HAP-1 (cell line): ENCODE measurements around the gene CYP2W1.
A peak's percentile ranks its signal among the peaks of the same experiment; 100 is the strongest.

Experiments
- DNase-seq, 2 experiments: peaks; one replicate each; pipeline ENCODE4 v3.0.0-alpha.2; 2016 to 2020; ENCODE audit warnings: low spot score in 2 of 2
- H3K27me3 ChIP-seq: fragments of 250-450 bp; sonication (Bioruptor Pico); 2 replicates; pipeline ENCODE4 v1.5.1; 2020; ENCODE audit warnings: low read depth, mild to moderate bottlenecking, moderate library complexity
- H3K36me3 ChIP-seq: fragments of 250-450 bp; sonication (Bioruptor Pico); replicated peaks from 2 replicates; pipeline ENCODE4 v1.5.1; 2020; ENCODE audit warnings: mild to moderate bottlenecking
- H3K4me1 ChIP-seq: fragments of 250-450 bp; sonication (Bioruptor Pico); 2 replicates; pipeline ENCODE4 v1.5.1; 2020; ENCODE audit warnings: mild to moderate bottlenecking
- H3K4me3 ChIP-seq: fragments of 250-450 bp; sonication (Bioruptor Pico); 2 replicates; pipeline ENCODE4 v1.5.1; 2020; ENCODE audit warnings: mild to moderate bottlenecking, moderate library complexity
- H3K9me3 ChIP-seq: fragments of 250-450 bp; sonication (Bioruptor Pico); 2 replicates; pipeline ENCODE4 v1.5.1; 2020; ENCODE audit warnings: mild to moderate bottlenecking, moderate library complexity
- in situ Hi-C: fragments of 300-500 bp; cut with MboI; formaldehyde crosslinking; loops from 3 replicates; pipeline ENCODE4 v1.14.3; 2020; ENCODE audit warnings: low sequenced_read_pairs, inconsistent platforms, mixed read lengths

CYP2W1 gene

DNA sequence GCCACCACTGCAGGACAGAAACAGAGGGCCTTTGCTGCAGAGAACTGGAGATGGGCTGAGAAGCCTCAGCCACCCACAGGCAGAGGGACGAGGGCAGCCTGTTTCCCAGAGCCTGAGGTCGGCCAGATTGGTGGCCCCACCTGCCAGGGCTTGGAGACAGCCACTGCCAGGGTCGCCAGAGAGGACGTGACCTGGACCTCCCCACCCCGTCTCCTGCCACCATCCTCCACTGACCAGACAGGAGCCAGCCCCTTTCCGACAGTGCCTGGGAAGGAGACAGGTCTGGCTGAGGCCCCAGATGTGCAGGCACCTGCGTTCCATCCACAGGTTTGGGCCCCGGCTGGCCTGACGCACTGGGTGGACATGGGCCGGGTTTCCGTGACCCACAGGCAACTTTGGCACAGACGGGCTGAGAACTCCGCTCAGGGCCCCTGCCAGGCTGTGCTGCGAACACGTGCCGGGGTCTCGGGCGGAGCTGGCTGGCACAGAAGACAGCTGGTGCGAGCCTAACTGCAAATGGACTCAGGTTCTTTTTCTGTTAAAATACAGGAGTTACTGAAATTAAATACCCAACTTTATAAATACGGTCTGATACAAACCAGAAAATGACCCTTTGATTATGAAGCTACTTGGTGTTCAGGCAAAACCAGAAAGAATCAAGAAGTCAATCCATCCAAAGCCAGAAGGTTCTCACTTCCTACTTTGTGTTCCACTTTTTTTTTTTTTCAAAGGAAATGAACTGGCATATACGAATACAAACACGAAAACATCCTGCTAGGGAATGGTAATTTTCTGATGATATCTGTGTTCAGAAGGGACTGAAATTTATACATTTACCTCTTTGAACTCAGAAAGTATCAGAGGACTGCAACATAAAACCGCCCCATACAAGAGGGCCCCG lies 14.5 kb upstream of the CYP2W1 start:
- H3K9me3 ChIP-seq = no peaks in the 10 kb centered on the region
- in situ Hi-C loops = no loop called here
- H3K4me1 ChIP-seq = peaks cover 15% of the 10 kb centered on the region
- no peak for DNase-seq
- peaks cover 40% of the 10 kb centered on the region for H3K36me3 ChIP-seq
- no peaks in the 10 kb centered on the region for H3K27me3 ChIP-seq
- H3K4me3 ChIP-seq = no peak overlapping the region

DNA sequence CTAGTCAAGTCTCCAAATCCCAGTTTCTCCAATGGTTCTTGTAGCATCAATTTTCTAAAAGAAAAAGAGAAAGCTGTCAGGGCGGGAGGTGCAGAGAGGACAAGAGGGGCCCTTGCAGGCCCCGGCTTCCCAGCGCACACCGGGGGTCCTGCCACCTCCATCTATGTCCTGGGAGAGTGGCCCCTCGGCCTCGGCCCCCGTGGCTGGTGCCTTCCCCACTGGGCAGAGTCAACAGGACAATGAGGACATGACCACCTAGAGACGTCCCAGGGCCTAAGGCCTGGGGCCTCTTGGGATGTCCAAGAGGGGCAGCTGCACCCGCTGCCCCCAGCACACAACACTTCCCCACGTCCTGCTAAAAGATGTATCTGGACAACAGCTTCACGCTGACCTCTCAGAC lies 13.6 kb upstream of the CYP2W1 start:
- Histone ChIP-seq H3K4me3 (no peak overlapping the region), H3K4me1 (peaks cover 20% of the 10 kb centered on the region), H3K27me3 (no peaks in the 10 kb centered on the region), H3K36me3 (peaks cover 40% of the 10 kb centered on the region), H3K9me3 (no peaks in the 10 kb centered on the region)
- in situ Hi-C loops = no loop called here
- DNase-seq = no peak

DNA sequence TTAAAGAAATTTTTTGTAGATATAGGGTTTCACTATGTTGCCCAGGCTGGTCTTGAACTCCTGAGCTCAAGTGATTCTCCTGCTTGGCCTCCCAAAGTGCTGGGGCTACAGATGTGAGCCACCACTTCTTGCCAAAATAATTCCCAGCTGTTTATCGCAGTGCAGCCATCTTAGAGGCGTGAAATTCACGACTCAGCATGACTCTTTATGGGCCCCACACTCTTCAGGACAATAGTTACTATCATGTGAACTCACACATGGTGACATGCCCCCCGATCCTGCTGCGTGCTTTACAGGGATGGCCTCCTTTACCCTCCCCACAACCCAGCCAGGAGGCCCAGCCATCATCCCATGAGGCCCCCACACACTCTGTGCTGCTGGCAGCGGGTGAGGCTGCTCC lies 12.2 kb upstream of the CYP2W1 start:
- no peaks in the 10 kb centered on the region for H3K27me3 ChIP-seq
- DNase-seq = no peak
- in situ Hi-C loops = no loop called here
- H3K4me3 ChIP-seq = no peak overlapping the region
- H3K36me3 ChIP-seq = peaks cover 43% of the 10 kb centered on the region
- H3K9me3 ChIP-seq = no peaks in the 10 kb centered on the region
- H3K4me1 ChIP-seq = peaks cover 22% of the 10 kb centered on the region

DNA sequence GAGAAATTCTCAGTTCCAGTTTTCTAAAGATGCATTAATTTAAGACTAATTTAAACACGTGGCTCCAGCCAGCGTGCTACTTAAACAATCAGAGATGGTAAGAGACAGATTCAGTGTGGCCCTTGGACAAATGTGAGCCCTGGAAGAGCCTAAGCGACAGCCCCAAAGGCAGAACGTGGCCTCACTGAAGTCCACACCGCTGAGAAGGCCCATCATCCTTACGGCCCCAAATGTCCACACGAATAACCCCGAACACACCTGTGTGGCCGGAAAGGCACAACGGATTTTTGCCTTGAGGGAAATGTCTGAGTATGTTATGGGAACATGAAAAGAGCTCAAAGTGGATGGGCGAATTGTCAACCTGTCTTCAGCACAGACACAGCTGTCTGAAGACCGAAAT lies 10.9 kb upstream of the CYP2W1 start:
- DNase-seq = no peak
- in situ Hi-C loops = no loop called here
- Histone ChIP-seq H3K27me3 (no peaks in the 10 kb centered on the region), H3K9me3 (no peaks in the 10 kb centered on the region), H3K4me1 (peaks cover 26% of the 10 kb centered on the region), H3K4me3 (no peak overlapping the region), H3K36me3 (peaks cover 43% of the 10 kb centered on the region)

DNA sequence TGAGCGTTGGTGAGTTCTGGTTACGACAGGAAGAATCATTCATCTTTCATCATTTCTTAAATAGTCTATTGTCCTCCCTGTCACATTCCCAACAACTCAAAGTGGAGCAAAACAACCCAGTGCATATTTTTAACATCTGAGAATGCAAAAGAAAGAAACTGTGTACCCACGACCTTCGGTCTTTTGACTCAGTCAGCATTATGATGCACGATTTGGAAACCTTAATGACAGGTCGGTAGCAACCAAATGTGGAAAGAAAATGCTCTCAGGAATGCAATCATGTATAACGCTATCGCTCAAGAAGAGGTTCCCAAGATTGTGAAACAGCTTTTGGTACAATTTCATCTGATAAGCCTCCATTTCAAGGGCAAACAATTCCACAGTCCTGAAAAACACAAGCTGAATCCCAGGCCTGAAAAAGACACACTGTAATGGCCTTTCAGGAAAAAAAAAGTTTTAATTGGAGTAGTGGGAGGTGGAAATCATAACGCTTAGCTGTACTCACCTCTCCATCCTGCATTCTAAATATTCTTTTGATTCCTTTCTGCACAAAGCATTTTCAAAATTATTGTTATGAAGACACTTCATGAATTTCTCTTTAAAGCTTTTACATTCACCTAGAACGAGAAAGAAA lies 10.2 kb upstream of the CYP2W1 start:
- H3K4me1 ChIP-seq = peaks cover 31% of the 10 kb centered on the region
- in situ Hi-C loops = no loop called here
- peaks cover 43% of the 10 kb centered on the region for H3K36me3 ChIP-seq
- no peaks in the 10 kb centered on the region for H3K27me3 ChIP-seq
- H3K9me3 ChIP-seq = no peaks in the 10 kb centered on the region
- no peak overlapping the region for H3K4me3 ChIP-seq
- peak; percentile 46 to 81 for DNase-seq

DNA sequence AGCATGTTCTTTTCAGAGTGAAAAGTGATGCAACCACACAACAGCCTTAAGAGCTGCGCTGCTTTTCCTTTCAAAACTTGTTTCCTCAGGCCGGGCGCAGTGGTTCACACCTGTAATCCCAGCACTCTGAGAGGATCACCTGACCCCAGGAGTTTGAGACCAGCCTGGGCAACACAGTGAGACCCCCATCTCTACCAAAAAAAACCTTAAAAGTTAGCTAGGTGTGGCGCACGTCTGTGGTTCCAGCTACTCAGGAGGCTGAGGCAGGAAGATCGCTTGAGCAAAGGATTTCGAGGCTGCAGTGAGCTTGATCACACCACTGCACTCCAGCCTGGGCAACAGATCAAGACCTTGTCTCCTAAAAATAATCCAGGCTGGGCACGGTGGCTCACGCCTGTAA lies 9.7 kb upstream of the CYP2W1 start:
- no peak for DNase-seq
- no peaks in the 10 kb centered on the region for H3K27me3 ChIP-seq
- H3K4me3 ChIP-seq = peak overlapping the region; percentile 100; the same call in 1 of the 2 replicates
- H3K9me3 ChIP-seq = no peaks in the 10 kb centered on the region
- peaks cover 35% of the 10 kb centered on the region for H3K4me1 ChIP-seq
- in situ Hi-C loops = no loop called here
- H3K36me3 ChIP-seq = peaks cover 40% of the 10 kb centered on the region

DNA sequence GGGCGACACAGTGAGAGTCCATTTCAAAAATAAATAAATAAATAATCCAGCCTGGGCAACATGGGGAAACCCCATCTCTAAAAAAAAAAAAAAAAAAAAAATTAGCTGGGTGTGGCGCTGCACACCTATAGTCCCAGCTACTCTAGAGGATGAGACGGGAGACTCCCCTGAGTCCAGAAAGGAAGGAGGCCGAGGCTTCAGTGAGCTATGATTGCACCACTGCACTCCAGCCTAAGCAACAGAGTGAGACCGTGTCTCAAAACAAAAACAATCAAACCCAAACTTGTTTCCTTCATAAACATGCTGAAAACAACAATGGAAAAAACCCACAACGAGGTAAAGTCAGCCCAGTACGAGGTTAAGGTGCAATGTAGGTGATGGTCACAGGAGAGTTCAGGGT lies 8.8 kb upstream of the CYP2W1 start:
- DNase-seq = no peak
- peak overlapping the region; percentile 100 for H3K4me3 ChIP-seq
- in situ Hi-C loops = no loop called here

DNA sequence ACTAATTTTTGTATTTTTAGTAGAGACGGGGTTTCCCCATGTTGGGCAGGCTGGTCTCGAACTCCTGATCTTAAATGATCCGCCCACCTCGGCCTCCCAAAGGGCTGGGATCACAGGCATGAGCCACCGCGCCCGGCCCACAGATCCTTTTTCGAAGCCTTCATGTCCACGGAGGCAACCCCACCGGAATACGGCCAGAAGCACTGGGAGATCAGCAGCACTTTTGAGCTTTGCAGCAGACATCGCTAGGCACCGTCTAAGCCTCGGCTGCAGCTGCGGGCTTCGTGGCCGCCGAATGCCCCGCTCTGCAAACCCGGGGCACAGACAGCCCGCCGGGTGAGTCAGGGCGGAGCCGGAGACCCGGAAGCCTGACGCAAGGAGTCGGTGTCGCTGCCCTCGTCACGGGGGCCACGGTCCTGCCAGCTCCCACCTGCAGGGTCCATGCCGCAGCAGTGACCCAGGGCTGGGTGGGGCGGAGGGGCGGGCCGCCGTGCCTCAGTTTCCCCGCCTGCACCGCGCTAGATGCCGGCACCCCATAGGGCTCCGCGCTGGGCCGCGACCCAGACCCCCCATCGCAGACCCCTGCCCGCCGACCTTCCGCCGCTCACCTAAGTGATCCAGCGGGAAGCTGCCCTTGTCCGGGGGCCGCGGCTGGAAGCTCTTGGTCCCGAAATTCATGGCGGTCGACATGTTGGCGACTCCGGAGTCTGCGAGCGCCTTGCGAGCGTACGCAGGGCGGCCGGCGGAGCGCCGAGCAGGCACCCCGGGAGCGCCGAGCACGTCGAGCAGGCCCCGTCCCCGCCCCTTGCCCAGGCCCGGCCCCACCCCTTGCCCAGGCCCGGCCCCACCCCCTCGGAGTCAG lies 7.9 kb upstream of the CYP2W1 start, which contains the start of gene COX19:
TSS of gene COX19 (minus strand) at position 730 of the 862 bp plus-strand sequence. CDS start at position 690, 40 bp downstream.
- peaks cover 38% of the 10 kb centered on the region for H3K4me1 ChIP-seq
- in situ Hi-C loops = no loop called here
- peak; percentile 74 to 94 for DNase-seq

More for the DNA sequence above, 8.8 kb upstream of the CYP2W1 start:
- peaks cover 38% of the 10 kb centered on the region for H3K4me1 ChIP-seq
- H3K36me3 ChIP-seq = peaks cover 31% of the 10 kb centered on the region
- no peaks in the 10 kb centered on the region for H3K9me3 ChIP-seq
- H3K27me3 ChIP-seq = no peaks in the 10 kb centered on the region

DNA sequence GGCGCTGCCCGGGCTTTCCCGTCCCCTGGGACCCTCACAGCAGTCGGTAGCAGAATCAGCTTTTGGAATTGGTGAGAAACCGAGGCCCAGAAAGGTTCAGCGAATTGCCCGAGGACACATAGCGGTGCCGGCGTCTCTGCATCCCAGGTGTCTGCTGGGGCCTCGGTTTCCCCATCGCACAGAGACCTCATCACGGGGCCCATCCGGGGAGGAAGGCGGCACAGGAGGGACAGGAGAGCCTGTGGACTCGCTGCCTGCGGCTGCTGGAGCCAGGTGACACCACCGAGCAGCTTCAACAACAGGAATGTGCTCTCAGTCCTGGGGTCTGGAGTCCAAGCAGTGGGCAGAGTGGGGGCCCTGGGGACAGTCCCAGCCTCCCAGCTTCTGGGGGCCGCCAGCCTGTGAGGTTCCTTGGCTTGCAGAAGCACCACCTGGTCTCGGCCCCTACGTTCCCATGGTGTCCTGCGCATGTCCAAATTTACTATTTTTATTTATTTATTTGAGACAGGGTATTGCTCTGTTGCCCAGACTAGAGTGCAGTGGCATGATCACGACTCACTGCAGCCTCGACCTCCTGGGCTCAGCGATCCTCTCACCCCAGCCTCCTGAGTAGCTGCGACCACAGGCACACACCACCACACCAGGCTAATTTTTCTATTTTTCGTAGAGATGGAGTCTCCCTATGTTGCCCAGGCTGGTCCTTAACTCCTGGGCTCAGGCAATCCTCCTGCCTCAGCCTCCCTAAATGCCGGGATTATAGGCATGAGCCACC lies 7.1 kb upstream of the CYP2W1 start:
- no peak for DNase-seq
- peaks cover 17% of the 10 kb centered on the region for H3K36me3 ChIP-seq
- no peaks in the 10 kb centered on the region for H3K9me3 ChIP-seq
- H3K4me1 ChIP-seq = peaks cover 38% of the 10 kb centered on the region
- H3K27me3 ChIP-seq = no peaks in the 10 kb centered on the region
- in situ Hi-C loops = no loop called here
- H3K4me3 ChIP-seq = peak overlapping the region; percentile 100

More for the DNA sequence above, 7.9 kb upstream of the CYP2W1 start, which contains the start of gene COX19:
- H3K27me3 ChIP-seq = no peaks in the 10 kb centered on the region
- no peaks in the 10 kb centered on the region for H3K9me3 ChIP-seq
- peaks cover 24% of the 10 kb centered on the region for H3K36me3 ChIP-seq
- H3K4me3 ChIP-seq = peak within 1 kb of the TSS; percentile 100

DNA sequence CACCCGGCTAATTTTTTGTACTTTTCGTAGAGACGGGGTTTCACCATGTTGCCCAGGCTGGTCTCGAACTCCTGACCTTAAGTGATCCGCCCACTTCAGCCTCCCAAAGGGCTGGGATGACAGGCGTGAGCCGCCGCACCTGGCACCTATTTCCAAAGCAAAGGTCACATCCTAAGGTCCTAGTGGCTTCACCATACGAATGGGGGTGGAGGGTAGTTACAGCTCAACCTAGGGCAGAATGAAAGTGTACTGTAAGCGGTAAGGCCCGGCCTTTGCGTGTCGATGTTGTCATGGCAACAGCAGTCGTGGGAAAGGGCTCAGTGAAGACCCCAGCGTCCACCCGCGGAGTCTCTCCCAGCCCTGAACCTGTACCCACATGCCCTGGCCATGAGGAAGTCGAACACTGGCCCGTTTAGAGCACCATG lies 6.1 kb upstream of the CYP2W1 start:
- no peak for DNase-seq
- in situ Hi-C loops = no loop called here
- Histone ChIP-seq H3K36me3 (peaks cover 9% of the 10 kb centered on the region), H3K27me3 (no peaks in the 10 kb centered on the region), H3K4me3 (no peak overlapping the region), H3K9me3 (no peaks in the 10 kb centered on the region), H3K4me1 (peaks cover 36% of the 10 kb centered on the region)

DNA sequence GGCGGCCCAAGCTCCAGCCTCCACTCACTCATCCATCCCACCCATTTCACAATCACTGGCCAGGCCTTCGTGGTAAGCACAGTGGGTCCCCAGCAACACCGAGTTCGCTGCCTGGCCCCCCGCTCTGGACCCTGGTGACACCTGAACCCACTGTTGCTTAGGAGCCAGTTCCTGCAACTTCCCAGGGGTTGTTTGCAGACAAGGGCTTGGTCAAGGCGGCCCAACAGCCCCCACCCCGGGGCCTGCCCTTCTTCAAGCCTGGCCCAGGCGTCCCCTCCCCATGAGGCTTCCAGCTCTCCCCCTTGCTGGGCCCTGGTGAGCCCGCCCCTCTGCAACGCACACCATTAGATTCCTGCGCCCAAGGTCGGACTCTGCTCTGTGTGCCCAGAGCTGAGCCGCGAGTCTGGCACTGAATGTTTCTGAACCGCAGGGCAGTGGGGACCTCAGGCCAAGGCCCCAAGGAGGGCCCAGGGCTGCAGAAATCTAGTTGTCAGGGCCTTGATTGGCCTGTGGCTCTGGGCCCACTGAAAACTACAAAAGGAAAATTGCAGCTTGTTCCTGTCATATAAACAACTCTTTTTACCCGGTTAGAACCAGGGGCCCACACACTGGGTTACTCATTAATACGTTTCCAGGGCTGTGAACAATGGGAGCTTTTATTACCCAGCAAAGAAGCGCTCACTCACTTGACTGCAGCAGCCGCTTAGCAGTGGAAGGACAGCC lies 5.5 kb upstream of the CYP2W1 start:
- in situ Hi-C loops = no loop called here
- peak; percentile 75 to 77 for DNase-seq
- no peak overlapping the region for H3K4me3 ChIP-seq
- H3K36me3 ChIP-seq = peaks cover 3% of the 10 kb centered on the region
- H3K27me3 ChIP-seq = no peaks in the 10 kb centered on the region
- no peaks in the 10 kb centered on the region for H3K9me3 ChIP-seq
- H3K4me1 ChIP-seq = peaks cover 30% of the 10 kb centered on the region

DNA sequence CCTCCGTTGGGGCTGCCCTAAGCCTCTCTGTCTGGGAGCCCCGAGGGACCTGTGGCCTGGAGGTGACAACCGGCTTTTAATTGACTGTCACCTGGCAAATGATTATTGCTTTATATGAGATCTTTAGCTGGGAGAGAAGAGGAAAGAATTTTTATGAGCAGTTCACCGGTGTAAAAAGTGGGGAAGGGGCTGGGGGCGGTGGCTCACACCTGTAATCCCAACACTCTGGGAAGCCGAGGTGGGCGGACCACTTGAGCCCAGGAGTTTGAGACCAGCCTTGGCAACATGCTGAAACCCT lies 5.0 kb upstream of the CYP2W1 start:
- no peak for DNase-seq
- H3K4me3 ChIP-seq = no peak overlapping the region
- peaks cover 3% of the 10 kb centered on the region; the same call in 1 of the 2 replicates for H3K36me3 ChIP-seq
- no peaks in the 10 kb centered on the region for H3K27me3 ChIP-seq
- in situ Hi-C loops = no loop called here
- H3K4me1 ChIP-seq = peaks cover 27% of the 10 kb centered on the region
- H3K9me3 ChIP-seq = no peaks in the 10 kb centered on the region
